HepG2 (cell line): ENCODE data around the gene LCN2. TPM values are rescaled to one million over a fixed set of nuclear protein-coding genes. Genes with fewer than 3 reads are reported as not detected.

Source experiments
- ATAC-seq: fragments of 200-7000 bp; cut with Tn5 transposase; 3 replicates; pipeline ENCODE4 v1.9.1; 2020; ENCODE audit warnings: mild to moderate bottlenecking, moderate library complexity
- BruUV-seq: library from RNA; stranded (reverse); fragments of 400-500 nt; replicated peaks from 2 replicates; lab custom pipeline; 2021; lab: Mats Ljungman, UMichigan
- CTCF ChIA-PET: fragments of 300-600 bp; formaldehyde crosslinking; extraction: SDS; loops from one replicate; lab custom pipeline; 2021; ENCODE audit warnings: low total read pairs, inconsistent platforms, low intra/inter-chr PET ratio; lab: Yijun Ruan, JAX
- POLR2A ChIA-PET: fragments of 350-600 bp; sonication (Branson Sonifier 250); formaldehyde crosslinking; loops from one replicate; lab custom pipeline; 2020; ENCODE audit warnings: antibody characterized with exemption, inconsistent platforms; lab: Yijun Ruan, JAX
- DNase-seq: peaks from one replicate; pipeline ENCODE4 v3.0.0-alpha.2; 2015; ENCODE audit warnings: low spot score
- FAIRE-seq: peaks from 3 replicates; lab custom pipeline; 2011; peaks lifted over from hg19 to GRCh38; lab: Jason Lieb, UNC
- H2AFZ ChIP-seq: one replicate; pipeline ENCODE4 v1.6.1; 2011; ENCODE audit warnings: low read length, inconsistent platforms
- H3K27ac ChIP-seq: fragments of 300-600 bp; 3 replicates; pipeline ENCODE4 v1.8.0; 2011; ENCODE audit warnings: mixed run types, mild to moderate bottlenecking, mixed read lengths, low read length, inconsistent platforms; ENCODE audit not compliant: insufficient read depth; ENCODE audit errors: extremely low read length
- H3K27me3 ChIP-seq, 2 experiments: fragments of 200-600 bp in 1 of 2; 2 replicates in 1 of 2; 3 replicates in 1 of 2; pipeline versions ENCODE4 v1.6.0 to v1.8.0; 2011; ENCODE audit warnings: low read length in 2 of 2, mild to moderate bottlenecking in 2 of 2, moderate library complexity in 2 of 2, inconsistent platforms in 1 of 2; ENCODE audit not compliant: insufficient read depth in 2 of 2, control insufficient read depth in 1 of 2
- H3K36me3 ChIP-seq, 2 experiments: fragments of 200-600 bp in 1 of 2; replicated peaks in 1 of 2; 2 replicates in 1 of 2; 3 replicates in 1 of 2; pipeline versions ENCODE4 v1.5.1 to v1.8.0; 2011; ENCODE audit warnings: low read length in 2 of 2, inconsistent platforms in 1 of 2; ENCODE audit not compliant: insufficient read depth in 2 of 2, control insufficient read depth in 1 of 2
- H3K4me1 ChIP-seq: 2 replicates; pipeline ENCODE4 v1.5.1; 2012; ENCODE audit warnings: low read length, inconsistent platforms; ENCODE audit not compliant: insufficient read depth
- H3K4me2 ChIP-seq: 2 replicates; pipeline ENCODE4 v1.6.0; 2011; ENCODE audit warnings: low read depth, low read length, inconsistent platforms
- H3K4me3 ChIP-seq, 3 experiments: fragments of 200-600 bp in 1 of 3; sonication (generic), shearing (Covaris generic) in 1 of 3; replicated peaks in 1 of 3; 2 replicates each; pipeline ENCODE4 v1.5.1; 2011 to 2016; ENCODE audit warnings: low read length in 3 of 3, inconsistent platforms in 2 of 3, low read depth in 2 of 3, mild to moderate bottlenecking in 2 of 3, control low read depth in 1 of 3, mixed read lengths in 1 of 3; ENCODE audit not compliant: insufficient read depth in 1 of 3
- H3K79me2 ChIP-seq: one replicate; pipeline ENCODE4 v1.6.1; 2011; ENCODE audit warnings: low read length, inconsistent platforms; ENCODE audit not compliant: insufficient read depth
- H3K9ac ChIP-seq: 2 replicates; pipeline ENCODE4 v1.6.0; 2011; ENCODE audit warnings: mild to moderate bottlenecking, low read depth, low read length, inconsistent platforms; ENCODE audit not compliant: insufficient read depth
- H3K9me3 ChIP-seq: 2 replicates; pipeline ENCODE4 v1.5.1; 2012; ENCODE audit warnings: mild to moderate bottlenecking, low read length
- H4K20me1 ChIP-seq: 2 replicates; pipeline ENCODE4 v1.6.0; 2011; ENCODE audit warnings: inconsistent platforms, mild to moderate bottlenecking, low read length, moderate library complexity; ENCODE audit not compliant: insufficient read depth
- AGO2 ChIP-seq: fragments of 200-400 bp; formaldehyde crosslinking; optimal IDR thresholded peaks from 2 replicates; pipeline ENCODE3; 2017; ENCODE audit warnings: mild to moderate bottlenecking, low read depth, low read length, moderate library complexity
- HMGA1 ChIP-seq: sonication (generic); formaldehyde crosslinking; conservative IDR thresholded peaks from 2 replicates; pipeline ENCODE4 v1.4.0; 2020; ENCODE audit warnings: missing genetic modification reagents
- HOXA9 ChIP-seq: sonication (generic); formaldehyde crosslinking; IDR thresholded peaks from 2 replicates; pipeline ENCODE4 v1.8.1; 2022; ENCODE audit warnings: missing genetic modification reagents, mild to moderate bottlenecking, moderate library complexity, borderline replicate concordance
- LCORL ChIP-seq, 2 experiments: fragments of 450-650 bp in 1 of 2; sonication (generic) in 1 of 2; formaldehyde crosslinking in 1 of 2; IDR thresholded peaks; 2 replicates each; pipeline versions ENCODE4 v1.5.0 to v1.6.1; 2017 to 2020; ENCODE audit warnings: antibody characterized with exemption in 1 of 2, missing genetic modification reagents in 1 of 2
- ZNF768 ChIP-seq: sonication (generic); formaldehyde crosslinking; IDR thresholded peaks from 2 replicates; pipeline ENCODE4 v1.4.0; 2020; ENCODE audit warnings: missing genetic modification reagents
- ZSCAN22 ChIP-seq: sonication (generic); formaldehyde crosslinking; IDR thresholded peaks from 2 replicates; pipeline ENCODE4 v1.4.0; 2020; ENCODE audit warnings: mild to moderate bottlenecking, missing genetic modification reagents
- WGBS: methylation state at CpG from one replicate; pipeline ENCODE4 v1.1.6; 2017; ENCODE audit warnings: low lambda C conversion rate; 5-methylcytosine and 5-hydroxymethylcytosine counted together
- in situ Hi-C: cut with HindIII; loops from 2 replicates; pipeline ENCODE4 v1.10.0; 2017; ENCODE audit warnings: low pct_unique_long_range_greater_than_20kb; ENCODE audit not compliant: extremely low pct_ligation_motif_present
- intact Hi-C: fragments of 100-400 bp; cut with micrococcal nuclease; formaldehyde crosslinking; loops from one replicate; pipeline ENCODE4 v1.10.0; 2022; ENCODE audit not compliant: unreplicated experiment
- polyA plus RNA-seq, 8 experiments: library from polyadenylated mRNA; depleted of rRNA in 3 of 8; stranded (reverse) in 7 of 8; unstranded in 1 of 8; fragments of >200 nt; fragmentation: Illumina TruSeq in 4 of 8; extraction: Trizol in 4 of 8; gene quantifications; 2 replicates each; pipeline versions ENCODE4 v1.2.1 to v1.2.3, GENCODE V29; 2011 to 2016; ENCODE audit warnings: low read depth in 4 of 8, missing spikeins in 1 of 8, mixed read lengths in 1 of 8; ENCODE audit not compliant: insufficient read depth in 1 of 8
- total RNA-seq, 5 experiments: library from RNA; depleted of rRNA; stranded (reverse); fragments of >200 nt; fragmentation: Illumina TruSeq; extraction: Trizol; gene quantifications; 2 replicates each; pipeline ENCODE4 v1.2.3, GENCODE V29; 2016; ENCODE audit warnings: low read depth in 1 of 5
- TF ChIP-seq, protein P1 (sequence below): sonication (generic); formaldehyde crosslinking; IDR thresholded peaks from 2 replicates; pipeline ENCODE4 v1.5.1; 2020; ENCODE audit warnings: missing genetic modification reagents, mild to moderate bottlenecking, borderline replicate concordance
- TF ChIP-seq, protein P2 (sequence below), 2 experiments: fragments of 450-650 bp in 1 of 2; sonication (generic) in 1 of 2; formaldehyde crosslinking; IDR thresholded peaks; 2 replicates each; pipeline versions ENCODE4 v1.5.0 to v1.8.0; 2020 to 2022; ENCODE audit warnings: mild to moderate bottlenecking in 1 of 2, missing genetic modification reagents in 1 of 2
- TF ChIP-seq, protein P3 (sequence below): fragments of 450-650 bp; IDR thresholded peaks from 2 replicates; pipeline ENCODE4 v1.6.1; 2016

LCN2 gene
- total and polyA plus RNA-seq, 2 of the 13 experiments (the other 11 are each of a cell fraction or from before 2014, with no cell fraction given) = 0.38 to 1.4 TPM

DNA sequence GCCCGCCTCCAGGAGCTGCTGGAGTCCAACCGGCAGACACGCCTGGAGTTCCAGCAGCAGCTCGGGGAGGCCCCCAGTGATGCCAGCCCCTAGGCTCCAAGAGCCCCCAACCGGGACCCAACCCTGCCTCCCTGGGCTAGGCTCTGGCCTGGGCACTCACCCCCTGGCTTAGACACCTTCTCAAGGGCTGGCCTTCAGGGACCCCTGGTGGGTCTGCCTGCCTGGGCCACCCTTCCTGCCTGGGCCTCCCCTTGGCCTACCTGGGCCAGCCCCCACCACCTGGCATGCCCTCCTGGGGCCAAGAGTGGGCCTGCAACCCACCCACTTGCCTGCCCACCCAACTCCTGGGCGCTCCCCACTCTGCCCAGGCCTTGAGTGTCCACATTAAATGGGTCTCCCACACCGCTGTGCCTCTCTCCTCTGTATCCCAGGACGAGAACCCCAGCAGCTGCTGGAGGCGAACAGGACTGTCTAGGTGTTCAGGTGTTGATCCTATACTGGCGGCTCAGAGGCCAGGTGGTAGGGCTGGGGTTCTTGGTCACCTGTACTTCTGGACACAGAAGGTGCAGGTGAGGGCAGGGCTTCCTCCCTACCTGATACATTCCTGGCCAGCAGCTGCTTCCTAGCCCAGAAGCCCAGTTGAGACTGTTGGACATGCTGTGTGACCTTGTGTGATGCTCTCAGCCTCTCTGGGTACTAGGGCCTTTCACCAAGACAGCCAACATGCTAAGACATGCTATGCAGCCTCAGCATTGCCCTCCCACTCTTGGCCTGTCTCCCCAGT, 14.5 kb downstream of the LCN2 start:
- ChIA-PET POLR2A (no interaction called here), CTCF (no interaction called here)
- Histone ChIP-seq H3K79me2 (no peaks in the 10 kb centered on the region), H3K4me3 (no peak overlapping the region), H4K20me1 (no peaks in the 10 kb centered on the region), H3K9ac (no peak overlapping the region), H3K27ac (no peak overlapping the region), H3K36me3 (peaks cover 10 to 48% of the 10 kb centered on the region in 2 experiments; a peak in 4 of 5 replicates), H3K27me3 (no peaks in the 10 kb centered on the region), H3K9me3 (no peaks in the 10 kb centered on the region), H3K4me1 (peaks cover 16% of the 10 kb centered on the region)
- in situ Hi-C loops = no loop called here
- no peak for FAIRE-seq
- BruUV-seq = no TSS peak
- intact Hi-C loops = no loop called here
- TF ChIP-seq ZSCAN22 (CRISPR knock-in tag) = no peak
- TF ChIP-seq AGO2 = peak; percentile 74
- TF ChIP-seq, protein P1, sequence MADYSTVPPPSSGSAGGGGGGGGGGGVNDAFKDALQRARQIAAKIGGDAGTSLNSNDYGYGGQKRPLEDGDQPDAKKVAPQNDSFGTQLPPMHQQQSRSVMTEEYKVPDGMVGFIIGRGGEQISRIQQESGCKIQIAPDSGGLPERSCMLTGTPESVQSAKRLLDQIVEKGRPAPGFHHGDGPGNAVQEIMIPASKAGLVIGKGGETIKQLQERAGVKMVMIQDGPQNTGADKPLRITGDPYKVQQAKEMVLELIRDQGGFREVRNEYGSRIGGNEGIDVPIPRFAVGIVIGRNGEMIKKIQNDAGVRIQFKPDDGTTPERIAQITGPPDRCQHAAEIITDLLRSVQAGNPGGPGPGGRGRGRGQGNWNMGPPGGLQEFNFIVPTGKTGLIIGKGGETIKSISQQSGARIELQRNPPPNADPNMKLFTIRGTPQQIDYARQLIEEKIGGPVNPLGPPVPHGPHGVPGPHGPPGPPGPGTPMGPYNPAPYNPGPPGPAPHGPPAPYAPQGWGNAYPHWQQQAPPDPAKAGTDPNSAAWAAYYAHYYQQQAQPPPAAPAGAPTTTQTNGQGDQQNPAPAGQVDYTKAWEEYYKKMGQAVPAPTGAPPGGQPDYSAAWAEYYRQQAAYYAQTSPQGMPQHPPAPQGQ (CRISPR knock-in tag) = no peak
- no peak for TF ChIP-seq HOXA9
- TF ChIP-seq, protein P2, sequence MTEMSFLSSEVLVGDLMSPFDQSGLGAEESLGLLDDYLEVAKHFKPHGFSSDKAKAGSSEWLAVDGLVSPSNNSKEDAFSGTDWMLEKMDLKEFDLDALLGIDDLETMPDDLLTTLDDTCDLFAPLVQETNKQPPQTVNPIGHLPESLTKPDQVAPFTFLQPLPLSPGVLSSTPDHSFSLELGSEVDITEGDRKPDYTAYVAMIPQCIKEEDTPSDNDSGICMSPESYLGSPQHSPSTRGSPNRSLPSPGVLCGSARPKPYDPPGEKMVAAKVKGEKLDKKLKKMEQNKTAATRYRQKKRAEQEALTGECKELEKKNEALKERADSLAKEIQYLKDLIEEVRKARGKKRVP (CRISPR knock-in tag; IDR thresholded peaks at IDR 0.05) = no peak
- TF ChIP-seq ZNF768 = peak; percentile 89
- no peak for TF ChIP-seq LCORL (IDR thresholded peaks at IDR 0.05)
- TF ChIP-seq LCORL (CRISPR knock-in tag; IDR thresholded peaks at IDR 0.05) = no peak
- TF ChIP-seq, protein P3, sequence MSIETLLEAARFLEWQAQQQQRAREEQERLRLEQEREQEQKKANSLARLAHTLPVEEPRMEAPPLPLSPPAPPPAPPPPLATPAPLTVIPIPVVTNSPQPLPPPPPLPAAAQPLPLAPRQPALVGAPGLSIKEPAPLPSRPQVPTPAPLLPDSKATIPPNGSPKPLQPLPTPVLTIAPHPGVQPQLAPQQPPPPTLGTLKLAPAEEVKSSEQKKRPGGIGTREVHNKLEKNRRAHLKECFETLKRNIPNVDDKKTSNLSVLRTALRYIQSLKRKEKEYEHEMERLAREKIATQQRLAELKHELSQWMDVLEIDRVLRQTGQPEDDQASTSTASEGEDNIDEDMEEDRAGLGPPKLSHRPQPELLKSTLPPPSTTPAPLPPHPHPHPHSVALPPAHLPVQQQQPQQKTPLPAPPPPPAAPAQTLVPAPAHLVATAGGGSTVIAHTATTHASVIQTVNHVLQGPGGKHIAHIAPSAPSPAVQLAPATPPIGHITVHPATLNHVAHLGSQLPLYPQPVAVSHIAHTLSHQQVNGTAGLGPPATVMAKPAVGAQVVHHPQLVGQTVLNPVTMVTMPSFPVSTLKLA = no peak
- no peak for TF ChIP-seq HMGA1 (CRISPR knock-in tag)
- TF ChIP-seq, all 625 proteins: peak for 2
- DNase-seq (no peak), ATAC-seq (no peak)
- WGBS = 95% methylated on average over 4 of the region's 10 CpGs
- Histone ChIP-seq H3K4me2 (no peak overlapping the region), H2AFZ (no peak overlapping the region)
